ENCODE results near the gene UHRF2. TPM values are rescaled to one million over a fixed set of nuclear protein-coding genes. Genes with fewer than 3 reads are reported as not detected.
A peak's percentile ranks its signal among the peaks of the same experiment; 100 is the strongest.

UHRF2 gene
- total RNA-seq, 2 experiments from 2014 or later, result 77.3 to 77.9 TPM

GRCh38 chr9:6410633-6411032, 2.4 kb upstream of the UHRF2 start:
- peaks cover 2% of the 10 kb centered on the region for H3K27me3 Mint-ChIP-seq
- ChIA-PET POLR2A (no interaction called here), CTCF (no interaction called here)
- H3K27ac Mint-ChIP-seq, result no peak overlapping the region
- no peak overlapping the region for H3K4me3 Mint-ChIP-seq
- DNase-seq, result no peak
- peaks cover 15% of the 10 kb centered on the region for H3K36me3 Mint-ChIP-seq (ENCODE audit: low read depth)
- peaks cover 18% of the 10 kb centered on the region for H3K4me1 Mint-ChIP-seq
- no peaks in the 10 kb centered on the region for H3K9me3 Mint-ChIP-seq

GRCh38 chr9:6413365-6414246, 607 bp downstream of the UHRF2 start:
- Mint-ChIP-seq H3K27ac (peak overlapping the region; percentile 74), H3K36me3 (ENCODE audit: low read depth) (peaks cover 33% of the 10 kb centered on the region), H3K4me1 (peaks cover 44% of the 10 kb centered on the region), H3K9me3 (no peaks in the 10 kb centered on the region), H3K4me3 (peak overlapping the region; percentile 81), H3K27me3 (peaks cover 2% of the 10 kb centered on the region)
- POLR2A ChIA-PET, result interaction anchor here (0.7 to 7.5 kb wide), 38 partner anchors 11 to 793 kb away, joined by 3 to 200 read pairs (median 6); partner anchors contain the start of genes KDM4C, RANBP6 and RIC1
- CTCF ChIA-PET, result interaction anchor here (0.6 to 3.8 kb wide), 10 partner anchors 11 to 581 kb away, joined by 3 to 27 read pairs (median 5); partner anchors contain the start of gene ERMP1
- peak; percentile 39 for DNase-seq

GRCh38 chr9:6414247-6414641, 1.2 kb downstream of the UHRF2 start:
- DNase-seq, result no peak
- POLR2A ChIA-PET, result interaction anchor here (0.7 to 7.5 kb wide), 24 partner anchors 11 to 965 kb away, joined by 3 to 200 read pairs (median 6); partner anchors contain the start of genes KDM4C and RANBP6
- H3K36me3 Mint-ChIP-seq (ENCODE audit: low read depth), result peaks cover 38% of the 10 kb centered on the region
- CTCF ChIA-PET, result interaction anchor here (0.9 to 3.8 kb wide), 5 partner anchors 10 to 391 kb away, joined by 3 to 27 read pairs (median 6); no protein-coding TSS in a partner anchor
- no peaks in the 10 kb centered on the region for H3K9me3 Mint-ChIP-seq
- H3K4me1 Mint-ChIP-seq, result peaks cover 50% of the 10 kb centered on the region
- H3K27ac Mint-ChIP-seq, result peak overlapping the region; percentile 74
- H3K4me3 Mint-ChIP-seq, result peak overlapping the region; percentile 81
- H3K27me3 Mint-ChIP-seq, result peaks cover 2% of the 10 kb centered on the region

- no peak for DNase-seq
- ChIA-PET POLR2A (interaction anchor here (0.7 to 7.5 kb wide), 12 partner anchors 12 to 966 kb away, joined by 3 to 200 read pairs (median 8); partner anchors contain the start of gene KDM4C), CTCF (interaction anchor here (0.5 to 3.8 kb wide), 5 partner anchors 9 to 152 kb away, joined by 3 to 27 read pairs (median 7); no protein-coding TSS in a partner anchor)
- Mint-ChIP-seq H3K27ac (peak overlapping the region; percentile 28), H3K4me3 (peak overlapping the region; percentile 81), H3K4me1 (peaks cover 52% of the 10 kb centered on the region), H3K9me3 (no peaks in the 10 kb centered on the region), H3K36me3 (ENCODE audit: low read depth) (peaks cover 38% of the 10 kb centered on the region), H3K27me3 (no peaks in the 10 kb centered on the region)
These were observed 2.3 kb downstream of the UHRF2 start for GRCh38 chr9:6415266-6415665.

GRCh38 chr9:6417186-6417585, 4.2 kb downstream of the UHRF2 start:
- Mint-ChIP-seq H3K36me3 (ENCODE audit: low read depth) (peaks cover 53% of the 10 kb centered on the region), H3K9me3 (no peaks in the 10 kb centered on the region), H3K27ac (peak overlapping the region; percentile 30), H3K4me1 (peaks cover 59% of the 10 kb centered on the region), H3K27me3 (no peaks in the 10 kb centered on the region), H3K4me3 (peak overlapping the region; percentile 55)
- CTCF ChIA-PET, result interaction anchor here (0.9 to 1.5 kb wide), 3 partner anchors 12 to 341 kb away, joined by 3 to 4 read pairs (median 4); partner anchors contain the start of gene KDM4C
- POLR2A ChIA-PET, result interaction anchor here (7.5 kb wide), 1 partner anchor 11 kb away, joined by 200 read pairs; no protein-coding TSS in a partner anchor
- no peak for DNase-seq

- H3K4me1 Mint-ChIP-seq, result peaks cover 61% of the 10 kb centered on the region
- no peak for DNase-seq
- H3K4me3 Mint-ChIP-seq, result peak overlapping the region; percentile 24
- H3K9me3 Mint-ChIP-seq, result no peaks in the 10 kb centered on the region
- no peaks in the 10 kb centered on the region for H3K27me3 Mint-ChIP-seq
- ChIA-PET CTCF (no interaction called here), POLR2A (interaction anchor here (0.9 to 1.0 kb wide), 3 partner anchors 10 to 339 kb away, joined by 3 read pairs; partner anchors contain the start of gene KDM4C)
- peak overlapping the region; percentile 59 for H3K27ac Mint-ChIP-seq
- H3K36me3 Mint-ChIP-seq (ENCODE audit: low read depth), result peaks cover 62% of the 10 kb centered on the region
These were observed 5.8 kb downstream of the UHRF2 start for GRCh38 chr9:6418764-6419163.

- H3K4me3 Mint-ChIP-seq, result no peak overlapping the region
- ChIA-PET CTCF (interaction anchor here (0.8 to 1.5 kb wide), 2 partner anchors 11 to 1407 kb away, joined by 3 to 10 read pairs; partner anchors contain the start of gene UHRF2), POLR2A (interaction anchor here (13.8 kb wide), 1 partner anchor 10 kb away, joined by 200 read pairs; the partner anchor contains the start of gene UHRF2)
- peaks cover 61% of the 10 kb centered on the region for H3K36me3 Mint-ChIP-seq (ENCODE audit: low read depth)
- no peaks in the 10 kb centered on the region for H3K9me3 Mint-ChIP-seq
- peaks cover 64% of the 10 kb centered on the region for H3K4me1 Mint-ChIP-seq
- no peaks in the 10 kb centered on the region for H3K27me3 Mint-ChIP-seq
- H3K27ac Mint-ChIP-seq, result peak overlapping the region; percentile 4
- no peak for DNase-seq
These were observed 11.9 kb downstream of the UHRF2 start for GRCh38 chr9:6424940-6425339.

- Mint-ChIP-seq H3K4me3 (no peak overlapping the region), H3K4me1 (peaks cover 69% of the 10 kb centered on the region), H3K36me3 (ENCODE audit: low read depth) (peaks cover 65% of the 10 kb centered on the region), H3K9me3 (no peaks in the 10 kb centered on the region), H3K27me3 (no peaks in the 10 kb centered on the region), H3K27ac (no peak overlapping the region)
- CTCF ChIA-PET, result interaction anchor here (0.5 to 1.3 kb wide), 2 partner anchors 12 to 13 kb away, joined by 3 to 6 read pairs; partner anchors contain the start of gene UHRF2
- POLR2A ChIA-PET, result interaction anchor here (1.1 to 13.8 kb wide), 2 partner anchors 12 to 331 kb away, joined by 4 to 200 read pairs; partner anchors contain the start of gene UHRF2
- no peak for DNase-seq
These were observed 13.1 kb downstream of the UHRF2 start for GRCh38 chr9:6426117-6426516.

GRCh38 chr9:6428940-6429889, 16.2 kb downstream of the UHRF2 start:
- Mint-ChIP-seq H3K9me3 (no peaks in the 10 kb centered on the region), H3K27ac (peak overlapping the region; percentile 73), H3K27me3 (no peaks in the 10 kb centered on the region), H3K4me1 (peaks cover 84% of the 10 kb centered on the region), H3K36me3 (ENCODE audit: low read depth) (peaks cover 58% of the 10 kb centered on the region), H3K4me3 (peak overlapping the region; percentile 55)
- CTCF ChIA-PET, result interaction anchor here (1.2 to 4.4 kb wide), 3 partner anchors 12 to 149 kb away, joined by 4 to 27 read pairs (median 4); partner anchors contain the start of gene UHRF2
- DNase-seq, result peak; percentile 43
- POLR2A ChIA-PET, result interaction anchor here (0.8 to 13.8 kb wide), 6 partner anchors 8 to 329 kb away, joined by 3 to 200 read pairs (median 3); partner anchors contain the start of genes KDM4C and UHRF2

GRCh38 chr9:6431038-6431437, 18.0 kb downstream of the UHRF2 start:
- Mint-ChIP-seq H3K27ac (no peak overlapping the region), H3K27me3 (no peaks in the 10 kb centered on the region), H3K4me1 (peaks cover 74% of the 10 kb centered on the region), H3K9me3 (no peaks in the 10 kb centered on the region), H3K36me3 (ENCODE audit: low read depth) (peaks cover 59% of the 10 kb centered on the region), H3K4me3 (no peak overlapping the region)
- ChIA-PET POLR2A (interaction anchor here (0.8 to 13.8 kb wide), 4 partner anchors 12 to 327 kb away, joined by 3 to 200 read pairs (median 3); partner anchors contain the start of genes KDM4C and UHRF2), CTCF (interaction anchor here (4.4 kb wide), 1 partner anchor 17 kb away, joined by 27 read pairs; the partner anchor contains the start of gene UHRF2)
- no peak for DNase-seq

- DNase-seq, result no peak
- no peaks in the 10 kb centered on the region for H3K9me3 Mint-ChIP-seq
- no peaks in the 10 kb centered on the region for H3K27me3 Mint-ChIP-seq
- no peak overlapping the region for H3K4me3 Mint-ChIP-seq
- H3K4me1 Mint-ChIP-seq, result peaks cover 69% of the 10 kb centered on the region
- CTCF ChIA-PET, result interaction anchor here (1.3 kb wide), 1 partner anchor 10 kb away, joined by 3 read pairs; no protein-coding TSS in a partner anchor
- peak overlapping the region; percentile 51 for H3K27ac Mint-ChIP-seq
- H3K36me3 Mint-ChIP-seq (ENCODE audit: low read depth), result peaks cover 62% of the 10 kb centered on the region
- POLR2A ChIA-PET, result interaction anchor here (1.2 to 13.8 kb wide), 2 partner anchors 19 to 248 kb away, joined by 3 to 200 read pairs; partner anchors contain the start of gene UHRF2
These were observed 20.4 kb downstream of the UHRF2 start for GRCh38 chr9:6433410-6433809.

Data from activated CD4-positive, alpha-beta memory T cell treated with anti-CD3 and anti-CD28 coated beads, Interleukin-2, amount 10 ng/mL, durations not matched to agents 7 days and 5 days (primary cell).